HG03571 (cell line): Measurements from ENCODE around the gene XNDC1N.
"Not testable (repeated sequence)": the region's sequence is repeated elsewhere in the genome, so short reads cannot be mapped to it uniquely, and the experiment has no call there.

Experiments used
- ATAC-seq: cut with Tn5 transposase; IDR thresholded peaks from one replicate; pipeline ENCODE4 v1.9.1; 2021; ENCODE audit not compliant: unreplicated experiment

Gene XNDC1N

DNA sequence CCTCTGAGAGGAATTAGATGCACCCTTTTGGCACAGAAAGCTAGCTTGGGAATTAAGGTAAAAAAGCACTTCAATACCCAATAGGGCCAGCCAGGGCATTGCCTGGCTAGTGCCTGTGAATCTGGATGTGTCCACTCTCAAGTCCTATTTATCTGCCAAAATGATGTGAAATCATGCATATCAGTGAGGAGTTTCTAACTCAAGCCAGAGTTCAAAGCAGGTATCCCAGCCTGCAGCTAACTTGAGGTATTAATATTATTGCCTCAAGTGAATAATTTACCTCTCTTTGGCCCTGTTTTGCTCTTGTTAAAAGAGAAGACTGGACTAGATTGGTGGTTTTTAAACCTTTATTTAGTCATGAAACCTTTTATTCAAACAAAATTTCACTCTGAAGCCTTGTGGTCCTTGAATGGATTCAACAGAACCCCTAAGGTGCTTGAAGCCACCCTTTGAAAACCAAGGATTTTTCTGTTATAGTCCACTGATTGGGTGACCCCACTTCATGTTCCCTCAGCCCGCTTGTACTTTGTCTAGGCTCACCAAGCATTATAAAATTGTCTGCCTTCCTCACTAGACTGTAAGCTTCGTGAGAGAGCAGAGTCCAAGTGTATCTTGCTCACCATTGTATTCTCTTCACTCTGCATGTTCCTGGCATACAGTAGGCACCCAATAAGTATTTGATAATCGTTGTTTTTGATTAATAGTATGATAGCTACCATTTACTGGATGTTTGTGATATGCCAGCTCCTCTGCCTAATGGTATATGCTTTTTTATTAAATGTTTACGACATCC lies 4.9 kb upstream of the XNDC1N start:
- ATAC-seq: no peak

DNA sequence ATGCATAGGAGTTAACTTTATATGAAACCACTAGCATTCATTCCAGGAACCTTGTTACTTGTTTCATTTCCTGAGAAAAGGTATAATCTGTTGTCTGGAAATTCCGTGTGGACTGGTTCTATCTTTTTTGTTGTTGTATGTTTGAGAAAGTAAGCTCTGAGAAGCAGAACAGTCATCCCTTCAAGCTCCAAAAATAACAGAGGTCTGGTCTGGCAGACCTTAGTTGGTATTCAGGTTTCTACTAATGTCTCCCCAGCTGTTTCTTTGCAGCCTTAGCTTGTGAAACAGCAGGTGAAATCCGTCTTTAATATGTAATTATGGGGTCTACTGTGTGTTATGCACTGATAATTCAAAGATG lies 2.8 kb upstream of the XNDC1N start:
- ATAC-seq: no peak

DNA sequence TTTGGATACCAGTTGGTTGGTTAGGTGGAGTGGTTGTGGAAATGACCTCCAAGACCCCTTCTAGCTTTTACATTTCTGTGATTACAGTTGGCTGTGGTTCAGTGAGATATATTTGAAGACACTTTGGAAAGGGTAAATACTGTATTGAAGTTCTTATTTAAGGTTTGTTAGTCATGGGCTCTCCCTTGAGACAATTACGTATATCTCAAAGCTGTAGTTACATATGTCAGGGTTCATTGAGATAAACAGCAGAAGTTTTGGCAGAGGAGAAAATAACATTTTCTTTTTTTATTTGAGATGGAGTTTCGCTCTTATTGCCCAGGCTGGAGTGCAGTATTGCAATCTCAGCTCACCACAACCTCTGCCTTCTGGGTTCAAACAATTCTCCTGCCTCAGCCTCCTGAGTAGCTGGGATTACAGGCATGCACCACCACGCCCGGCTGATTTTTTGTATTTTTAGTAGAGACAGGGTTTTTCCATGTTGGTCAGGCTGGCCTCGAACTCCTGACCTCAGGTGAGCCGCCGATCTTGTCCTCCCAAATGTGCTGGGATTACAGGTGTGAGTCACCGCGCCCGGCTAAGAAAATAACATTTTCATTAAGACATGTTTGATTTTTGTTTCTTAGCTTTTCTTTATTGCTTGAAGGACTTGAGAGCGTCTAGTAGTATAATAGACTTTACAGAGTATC lies 2.3 kb upstream of the XNDC1N start:
- no peak for ATAC-seq

DNA sequence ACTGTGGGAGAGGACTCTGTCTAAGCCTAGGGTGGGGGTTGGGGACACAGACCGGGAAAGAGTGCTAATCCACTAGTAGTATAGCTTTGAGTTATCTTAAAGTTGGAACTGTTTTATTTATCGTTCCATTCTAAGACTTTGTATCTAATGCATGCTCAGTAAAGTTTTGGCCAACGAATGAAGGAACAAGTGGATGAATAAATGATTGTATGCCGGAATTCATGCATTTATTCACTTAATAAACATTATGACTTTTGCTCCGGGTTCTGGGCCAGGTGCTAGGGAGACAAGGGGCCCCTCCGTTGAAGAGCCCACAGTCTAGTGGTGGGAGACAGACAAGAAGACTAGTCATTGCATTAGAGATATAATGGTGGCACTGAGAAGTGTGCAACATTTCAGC lies 1.1 kb upstream of the XNDC1N start:
- no peak for ATAC-seq

DNA sequence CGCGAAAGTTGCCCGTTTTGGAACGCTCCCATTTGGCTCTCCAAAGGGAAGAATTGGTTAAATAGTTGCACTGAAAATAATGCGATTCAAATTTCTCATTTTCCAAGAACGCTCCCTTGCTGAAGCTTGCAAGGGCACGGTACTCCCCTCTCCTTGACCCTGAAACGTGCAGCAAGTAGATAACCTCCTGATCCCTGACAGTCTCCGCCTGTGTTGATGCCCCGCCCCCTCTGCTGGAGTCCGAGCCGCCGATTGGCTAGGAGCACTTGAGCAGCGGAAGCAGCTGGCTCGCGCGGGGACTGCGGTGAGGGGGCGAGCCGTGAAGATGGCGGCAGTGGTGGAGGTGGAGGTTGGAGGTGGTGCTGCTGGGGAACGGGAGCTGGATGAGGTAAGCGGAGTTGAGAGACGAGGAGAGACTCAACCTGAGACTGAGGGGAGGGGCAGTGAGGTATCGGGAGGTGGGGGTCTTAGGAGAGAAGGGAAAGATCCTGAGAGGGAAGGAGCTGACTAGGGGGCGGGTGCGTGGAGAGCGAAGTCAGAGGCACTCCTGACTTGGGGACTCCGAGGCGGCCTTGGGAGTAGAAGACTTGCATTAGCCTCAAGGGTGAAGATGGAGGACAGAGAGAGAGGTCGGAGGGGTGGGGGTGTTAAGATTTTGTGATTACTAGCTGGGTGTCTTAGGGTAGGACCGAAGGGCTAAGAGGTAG lies 496 bp upstream of the XNDC1N start, which contains the start of gene RNF121:
Gene RNF121 (plus strand): TSS at position 310 of the 707 bp plus-strand sequence. CDS start 16 bp downstream, at position 326.
- ATAC-seq: peak; percentile 79

DNA sequence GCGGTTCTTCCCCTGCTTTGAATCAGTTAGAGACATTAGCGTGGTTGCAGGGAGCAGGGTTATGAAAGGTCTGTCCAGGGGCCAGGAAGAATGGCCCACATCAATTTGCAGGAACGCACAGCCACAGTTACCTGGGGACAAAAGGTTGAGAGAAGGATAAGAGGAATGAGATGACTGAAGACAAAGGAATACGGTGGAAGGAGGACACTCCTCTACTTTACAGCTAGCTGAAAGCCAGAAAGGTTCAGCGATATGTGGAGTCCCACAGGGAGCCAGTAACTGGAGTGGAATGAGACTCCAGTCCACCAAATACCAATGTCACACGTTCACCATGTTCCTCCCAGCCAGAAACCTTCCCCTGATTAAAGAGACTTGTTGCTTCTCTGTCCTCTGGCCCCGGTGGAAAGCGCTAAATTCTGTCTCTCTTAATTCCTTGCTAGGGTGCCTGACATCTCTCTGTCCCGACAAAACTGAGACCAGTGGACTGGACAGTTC lies 10.7 kb downstream of the XNDC1N start:
- no peak for ATAC-seq

DNA sequence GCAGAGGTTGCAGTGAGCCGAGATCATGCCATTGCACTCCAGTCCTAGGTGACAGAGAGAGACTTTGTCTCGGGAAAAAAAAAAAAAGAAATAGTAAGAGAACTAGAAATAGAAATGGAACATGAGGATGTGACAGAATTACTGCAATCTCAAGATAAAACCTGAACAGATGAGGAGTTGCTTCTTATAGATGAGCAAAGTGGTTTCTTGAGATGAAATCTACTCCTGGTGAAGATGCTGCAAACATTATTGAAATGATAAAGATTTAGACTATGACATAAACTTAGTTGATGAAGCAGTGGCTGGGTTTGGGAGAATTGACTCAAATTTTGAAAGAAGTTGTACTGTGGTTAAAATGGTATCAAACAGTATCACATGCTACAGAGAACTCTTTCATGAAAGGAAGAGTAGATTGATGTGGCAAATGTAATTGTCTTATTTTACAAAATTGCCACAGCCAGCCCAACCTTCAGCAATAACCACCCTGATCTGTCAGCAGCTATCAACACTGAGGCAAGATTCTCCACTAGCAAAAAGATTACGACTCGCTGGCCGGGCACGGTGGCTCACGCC lies 13.7 kb downstream of the XNDC1N start:
- ATAC-seq: no peak

DNA sequence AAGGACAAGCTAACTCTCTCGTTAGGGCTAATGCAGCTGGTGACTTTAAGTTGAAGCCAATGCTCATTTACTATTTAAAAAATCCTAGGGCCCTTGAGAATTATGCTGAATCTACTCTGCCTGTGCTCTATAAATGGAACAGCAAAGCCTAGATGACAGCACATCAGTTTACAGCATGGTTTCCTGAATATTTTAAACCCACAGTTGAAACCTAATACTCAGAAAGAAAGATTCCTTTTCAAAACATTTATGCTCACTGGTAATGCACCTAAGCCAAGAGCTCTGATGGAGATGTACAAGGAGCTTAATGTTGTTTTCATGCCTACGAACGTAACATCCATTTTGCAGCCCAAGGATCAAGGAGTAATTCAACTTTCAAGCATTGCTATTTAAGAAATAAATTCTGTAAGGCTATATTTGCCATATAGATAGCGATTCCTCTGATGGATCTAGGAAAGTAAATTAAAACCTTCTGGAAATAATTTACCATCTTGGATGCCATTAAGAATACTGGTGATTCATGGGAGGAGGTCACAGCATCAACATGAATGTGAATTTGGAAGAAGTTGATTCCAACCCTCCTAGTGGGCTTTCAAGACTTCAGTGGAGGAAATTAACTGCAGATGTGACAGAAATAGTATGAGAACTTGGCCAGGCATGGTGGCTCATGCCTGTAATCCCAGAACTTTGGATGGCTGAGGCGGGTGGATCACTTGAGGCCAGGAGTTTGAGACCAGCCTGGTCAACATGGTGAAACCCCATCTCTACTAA lies 14.5 kb downstream of the XNDC1N start:
- no peak for ATAC-seq

DNA sequence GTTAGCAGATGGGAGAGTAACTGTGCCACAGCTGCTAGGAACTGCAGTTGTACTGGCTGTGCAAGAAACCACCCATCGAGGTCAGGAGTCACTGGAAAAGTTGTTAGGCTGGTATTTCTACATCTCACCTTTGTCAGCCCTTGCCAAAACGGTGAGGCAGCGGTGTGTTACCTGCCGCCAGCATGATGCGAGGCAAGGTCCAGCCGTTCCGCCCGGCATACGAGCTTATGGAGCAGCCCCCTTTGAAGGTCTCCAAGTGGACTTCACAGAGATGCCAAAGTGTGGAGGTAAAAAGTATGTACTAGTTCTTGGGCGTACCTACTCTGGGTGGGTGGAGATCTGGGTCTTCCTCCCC lies 16.4 kb downstream of the XNDC1N start:
- not testable (repeated sequence) for ATAC-seq

DNA sequence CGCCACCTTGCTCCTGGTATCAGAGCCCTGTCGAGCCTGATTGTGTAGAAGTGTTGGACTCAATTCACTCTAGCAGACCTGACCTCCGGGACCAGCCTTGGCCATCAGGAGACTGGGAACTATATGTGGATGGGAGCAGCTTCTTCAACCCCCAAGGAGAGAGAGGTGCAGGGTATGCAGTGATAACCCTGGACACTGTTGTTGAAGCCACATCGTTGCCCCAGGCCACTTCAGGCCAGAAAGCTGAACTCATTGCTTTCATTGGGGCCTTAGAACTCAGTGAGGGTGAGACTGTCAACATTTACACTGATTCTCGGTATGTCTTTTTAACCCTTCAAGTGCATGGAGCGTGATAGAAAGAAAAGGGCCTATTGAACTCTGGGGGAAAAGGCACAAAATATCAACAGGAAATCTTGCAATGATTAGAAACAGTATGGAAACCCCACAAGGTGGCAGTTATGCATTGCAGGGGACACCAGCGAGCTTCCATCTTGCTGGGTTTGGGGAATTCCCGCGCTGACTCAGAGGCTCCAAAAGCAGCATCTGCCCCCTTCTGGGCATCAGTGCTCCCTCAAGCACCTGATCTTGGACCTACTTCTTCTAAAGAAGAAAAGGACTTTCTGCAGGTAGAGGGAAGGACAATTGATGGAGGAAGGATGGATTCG lies 16.9 kb downstream of the XNDC1N start:
- ATAC-seq: not testable (repeated sequence)

DNA sequence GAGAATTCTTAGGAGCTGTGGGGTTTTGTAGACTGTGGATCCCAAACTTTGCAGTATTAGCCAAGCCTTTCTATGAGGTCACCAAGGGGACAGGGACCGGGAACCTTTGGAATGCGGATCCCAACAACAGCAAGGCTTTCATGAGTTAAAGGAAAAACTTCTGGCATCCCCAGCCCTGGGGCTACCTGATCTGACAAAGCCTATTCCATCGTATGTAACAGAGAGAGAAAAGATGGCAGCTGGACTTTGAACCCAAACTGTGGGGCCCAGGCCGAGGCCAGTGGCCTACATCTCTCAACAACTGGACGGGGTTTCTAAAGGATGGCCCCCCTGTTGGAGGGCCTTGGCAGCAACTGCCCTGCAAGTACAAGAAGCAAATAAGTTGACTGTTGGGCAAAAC lies 17.6 kb downstream of the XNDC1N start:
- ATAC-seq: not testable (repeated sequence)

DNA sequence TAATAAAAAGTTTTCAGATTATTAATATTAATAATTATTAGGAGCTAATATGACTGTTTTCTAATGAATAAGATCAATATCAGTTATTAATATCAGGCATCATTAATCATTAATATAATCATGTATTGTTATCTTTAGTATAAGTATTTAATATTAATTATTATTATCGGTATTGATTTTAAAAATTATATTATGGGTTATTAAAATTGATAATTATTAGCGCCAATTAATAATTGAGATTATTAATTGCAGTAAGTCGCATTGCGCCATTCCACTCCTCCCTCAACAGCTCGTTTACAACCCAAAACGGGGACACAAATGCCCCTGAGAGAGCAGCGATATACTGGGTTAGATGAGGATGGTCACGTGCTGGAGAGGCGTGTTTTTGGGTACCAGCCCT lies 20.2 kb downstream of the XNDC1N start:
- no peak for ATAC-seq

DNA sequence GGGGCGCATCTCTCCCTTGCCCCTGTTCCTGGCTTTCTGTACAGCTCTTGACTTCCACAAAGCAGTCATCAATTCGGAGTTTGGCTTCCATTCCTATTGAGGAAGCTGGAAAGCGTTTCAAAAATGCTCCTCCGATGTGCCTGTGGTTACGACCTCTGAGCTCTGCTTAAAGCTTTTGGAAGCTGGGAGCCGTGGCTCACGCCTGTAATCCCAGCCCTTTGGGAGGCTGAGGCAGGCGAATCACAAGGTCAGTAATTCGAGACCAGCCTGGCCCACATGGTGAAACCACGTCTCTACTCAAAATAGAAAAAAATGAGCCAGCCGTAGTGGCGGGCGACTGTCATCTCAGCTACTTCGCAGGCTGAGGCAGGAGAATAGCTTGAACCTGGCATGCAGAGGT lies 27.3 kb downstream of the XNDC1N start:
- ATAC-seq: not testable (repeated sequence)

DNA sequence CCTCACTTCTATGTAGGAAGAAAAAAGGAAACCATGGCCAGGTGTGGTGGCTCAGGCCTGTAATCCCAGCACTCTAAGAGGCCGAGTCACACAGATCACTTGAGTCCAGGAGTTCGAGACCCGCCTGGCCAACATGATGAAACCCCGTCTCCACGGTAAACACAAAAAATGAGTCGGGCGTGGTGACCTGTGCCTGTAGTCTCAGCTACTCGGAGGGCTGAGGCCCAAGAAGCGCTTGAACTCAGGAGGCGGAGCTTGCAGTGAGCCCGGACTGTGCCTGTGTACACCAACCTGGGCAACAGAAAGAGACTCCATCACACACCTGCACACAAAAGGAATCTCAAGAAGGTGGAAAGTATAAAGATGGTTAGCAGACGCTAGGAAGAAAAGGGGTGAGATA lies 32.4 kb downstream of the XNDC1N start:
- ATAC-seq: no peak

DNA sequence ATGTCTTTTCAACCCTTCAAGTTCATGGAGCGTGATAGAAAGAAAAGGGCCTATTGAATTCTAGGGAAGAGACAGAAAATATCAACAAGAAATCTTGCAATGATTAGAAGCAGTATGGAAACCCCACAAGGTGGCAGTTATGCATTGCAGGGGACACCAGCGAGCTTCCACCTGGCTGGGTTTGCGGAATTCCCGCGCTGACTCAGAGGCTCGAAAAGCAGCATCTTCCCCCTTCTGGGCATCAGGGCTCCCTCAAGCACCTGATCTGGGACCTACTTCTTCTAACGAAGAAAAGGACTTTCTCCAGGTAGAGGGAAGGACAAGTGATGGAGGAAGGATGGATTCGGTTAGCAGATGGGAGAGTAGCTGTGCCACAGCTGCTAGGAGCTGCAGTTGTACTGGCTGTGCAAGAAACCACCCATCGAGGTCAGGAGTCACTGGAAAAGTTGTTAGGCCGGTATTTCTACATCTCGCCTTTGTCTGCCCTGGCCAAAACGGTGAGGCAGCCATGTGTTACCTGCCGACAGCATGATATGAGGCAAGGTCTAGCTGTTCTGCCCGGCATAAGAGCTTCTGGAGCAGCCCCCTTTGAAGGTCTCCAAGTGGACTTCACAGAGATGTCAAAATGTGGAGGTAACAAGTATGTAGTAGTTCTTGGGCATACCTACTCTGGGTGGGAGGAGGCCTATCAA lies 39.1 kb downstream of the XNDC1N start:
- not testable (repeated sequence) for ATAC-seq

DNA sequence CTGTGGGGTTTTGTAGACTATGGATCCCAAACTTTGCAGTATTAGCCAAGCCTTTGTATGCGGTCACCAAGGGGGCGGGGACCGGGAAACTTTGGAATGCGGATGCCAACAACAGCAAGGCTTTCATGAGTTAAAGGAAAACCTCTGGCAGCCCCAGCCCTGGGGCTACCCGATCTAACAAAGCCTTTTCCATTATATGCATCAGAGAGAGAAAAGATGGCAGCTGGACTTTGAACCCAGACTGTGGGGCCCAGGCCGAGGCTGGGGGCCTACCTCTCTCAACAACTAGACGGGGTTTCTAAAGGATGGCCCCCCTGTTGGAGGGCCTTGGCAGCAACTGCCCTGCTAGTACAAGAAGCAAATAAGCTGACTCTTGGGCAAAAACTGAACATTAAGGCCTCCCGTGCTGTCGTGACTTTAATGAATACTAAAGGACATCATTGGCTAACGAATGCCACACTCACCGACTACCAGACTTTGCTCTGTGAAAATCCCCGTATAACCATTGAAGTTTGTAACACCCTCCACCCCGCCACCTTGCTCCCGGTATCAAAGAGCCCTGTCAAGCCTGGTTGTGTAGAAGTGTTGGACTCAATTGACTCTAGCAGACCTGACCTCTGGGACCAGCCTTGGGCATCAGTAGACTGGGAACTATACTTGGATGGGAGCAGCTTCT lies 39.9 kb downstream of the XNDC1N start:
- ATAC-seq: not testable (repeated sequence)

DNA sequence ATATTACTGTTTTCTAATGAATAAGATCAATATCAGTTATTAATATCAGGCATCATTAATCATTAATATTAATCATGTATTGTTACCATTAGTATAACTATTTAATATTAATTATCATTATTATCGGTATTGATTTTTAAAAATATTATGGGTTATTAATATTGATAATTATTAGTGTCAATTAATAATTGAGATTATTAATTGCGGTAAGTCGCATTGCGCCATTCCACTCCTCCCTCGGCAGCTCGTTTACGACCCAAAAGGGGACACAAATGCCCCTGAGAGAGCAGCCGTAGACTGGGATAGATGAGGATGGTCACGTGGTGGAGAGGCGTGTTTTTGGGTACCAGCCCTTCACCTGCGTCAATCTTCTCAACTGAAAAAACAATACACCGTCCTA lies 42.6 kb downstream of the XNDC1N start:
- ATAC-seq: not testable (repeated sequence)
